Gastrocnemius medialis (tissue), 4 donors: ENCODE results near the gene SMO.

ENCODE experiments used
- CTCF ChIP-seq, 5 experiments: fragments of 450-650 bp in 3 of 5; fragments of 200-600 bp in 2 of 5; sonication (generic) in 2 of 5; IDR thresholded peaks in 4 of 5; conservative IDR thresholded peaks in 1 of 5; 1 replicate in 4 of 5; 2 replicates in 1 of 5; pipeline ENCODE4 v1.5.1; 2016 to 2019; ENCODE audit warnings: antibody characterized with exemption in 5 of 5, mild to moderate bottlenecking in 3 of 5, moderate library complexity in 3 of 5
- POLR2A ChIP-seq, 2 donors: fragments of 450-650 bp; IDR thresholded peaks; one replicate each; pipeline ENCODE4 v1.6.1; 2017; ENCODE audit warnings: antibody characterized with exemption in 2 of 2, mild to moderate bottlenecking in 2 of 2, moderate library complexity in 2 of 2

- TF ChIP-seq POLR2A (IDR thresholded peaks at IDR 0.05) (no peak), CTCF (IDR thresholded peaks at IDR 0.05 in 4 of 5, conservative IDR thresholded peaks at IDR 0.05 in 1 of 5) (no peak)
Observed at GRCh38 chr7:129146237-129146979, 42.0 kb upstream of the SMO start.
